B cell (primary cell): ENCODE data around the gene KLHL22. TPM values are rescaled to one million over a fixed set of nuclear protein-coding genes. Genes with fewer than 3 reads are reported as not detected.

Experiments used
- ATAC-seq: fragments of 200-7000 bp; cut with Tn5 transposase; one replicate; pipeline ENCODE4 v1.10.0; 2021; ENCODE audit warnings: low read depth, mild to moderate bottlenecking, moderate number of reproducible peaks, moderate library complexity
- CTCF ChIA-PET: fragments of 350-600 bp; sonication (Branson Sonifier 250); formaldehyde crosslinking; loops from one replicate; lab custom pipeline; 2021; ENCODE audit warnings: antibody characterized with exemption, inconsistent platforms; lab: Charles Lee
- POLR2A ChIA-PET: fragments of 350-600 bp; sonication (Branson Sonifier 250); formaldehyde crosslinking; loops from one replicate; lab custom pipeline; 2021; ENCODE audit warnings: antibody characterized with exemption; lab: Charles Lee
- DNase-seq: peaks from one replicate; pipeline ENCODE4 v3.0.0; 2013
- H2AFZ ChIP-seq: 2 replicates; pipeline ENCODE4 v1.6.1; 2012; ENCODE audit warnings: mild to moderate bottlenecking, low read depth, low read length; ENCODE audit not compliant: insufficient read depth, poor library complexity, severe bottlenecking
- H3K27ac ChIP-seq, 2 donors: 1 replicate in 1 of 2; 2 replicates in 1 of 2; pipeline ENCODE4 v1.5.1; 2012 to 2013; ENCODE audit warnings: low read length in 2 of 2, mild to moderate bottlenecking in 2 of 2, moderate library complexity in 1 of 2
- H3K27me3 ChIP-seq, 4 experiments: fragments of 200-600 bp in 1 of 4; sonication (generic) in 1 of 4; replicated peaks in 1 of 4; 1 replicate in 2 of 4; 2 replicates in 2 of 4; pipeline versions ENCODE4 v1.6.1 to v1.7.0; 2013 to 2016; ENCODE audit warnings: low read length in 3 of 4, mild to moderate bottlenecking in 2 of 4, mixed read lengths in 1 of 4, moderate library complexity in 1 of 4; ENCODE audit not compliant: insufficient read depth in 4 of 4, control insufficient read depth in 3 of 4; ENCODE audit errors: control extremely low read depth in 1 of 4
- H3K36me3 ChIP-seq, 2 experiments: replicated peaks in 1 of 2; 1 replicate in 1 of 2; 2 replicates in 1 of 2; pipeline versions ENCODE4 v1.6.1 to v1.7.1; 2013; ENCODE audit warnings: low read length in 1 of 2; ENCODE audit not compliant: insufficient read depth in 2 of 2, control insufficient read depth in 1 of 2; ENCODE audit errors: control extremely low read depth in 1 of 2, extremely low read depth in 1 of 2
- H3K4me1 ChIP-seq, 2 donors: fragments of 200-600 bp in 1 of 2; sonication (generic) in 1 of 2; 1 replicate in 1 of 2; 2 replicates in 1 of 2; pipeline versions ENCODE4 v1.5.1 to v1.6.1; 2013 to 2017; ENCODE audit warnings: low read length in 2 of 2; ENCODE audit not compliant: control insufficient read depth in 2 of 2, insufficient read depth in 2 of 2
- H3K4me2 ChIP-seq: replicated peaks from 2 replicates; pipeline ENCODE3; 2012; ENCODE audit warnings: mild to moderate bottlenecking, low read depth, low read length; ENCODE audit not compliant: poor library complexity, severe bottlenecking
- H3K4me3 ChIP-seq, 5 experiments: fragments of 200-600 bp in 1 of 5; sonication (generic) in 1 of 5; 1 replicate in 3 of 5; 2 replicates in 2 of 5; pipeline versions ENCODE4 v1.5.1 to v1.7.0; 2011 to 2016; ENCODE audit warnings: low read length in 4 of 5, mild to moderate bottlenecking in 4 of 5, low read depth in 2 of 5, control low read depth in 1 of 5, moderate library complexity in 1 of 5; ENCODE audit not compliant: insufficient read depth in 1 of 5; ENCODE audit errors: control extremely low read depth in 1 of 5, extremely low read depth in 1 of 5
- H3K79me2 ChIP-seq: fragments of 200-600 bp; sonication (generic); one replicate; pipeline ENCODE4 v1.6.0; 2016; ENCODE audit warnings: low read length; ENCODE audit not compliant: control insufficient read depth, insufficient read depth
- H3K9ac ChIP-seq: fragments of 200-600 bp; sonication (generic); 2 replicates; pipeline ENCODE4 v1.6.1; 2017; ENCODE audit warnings: mild to moderate bottlenecking, low read length, moderate library complexity
- H3K9me3 ChIP-seq, 3 donors: one replicate each; pipeline versions ENCODE4 v1.6.1 to v1.7.1; 2013; ENCODE audit warnings: low read length in 2 of 3; ENCODE audit not compliant: control insufficient read depth in 2 of 3, insufficient read depth in 1 of 3; ENCODE audit errors: control extremely low read depth in 1 of 3
- H4K20me1 ChIP-seq: 2 replicates; pipeline ENCODE4 v1.6.0; 2012; ENCODE audit warnings: mild to moderate bottlenecking, low read length; ENCODE audit not compliant: insufficient read depth, control insufficient read depth, poor library complexity, severe bottlenecking
- H3K27ac Mint-ChIP-seq: one replicate; pipeline ENCODE4 v1.8.0; 2021; ENCODE audit warnings: mixed read lengths
- H3K27me3 Mint-ChIP-seq: one replicate; pipeline ENCODE4 v1.8.0; 2021; ENCODE audit warnings: mixed read lengths
- H3K4me1 Mint-ChIP-seq: one replicate; pipeline ENCODE4 v1.8.0; 2021; ENCODE audit warnings: mixed read lengths
- H3K4me3 Mint-ChIP-seq: one replicate; pipeline ENCODE4 v1.8.0; 2021; ENCODE audit warnings: mixed read lengths
- H3K9me3 Mint-ChIP-seq: one replicate; pipeline ENCODE4 v1.8.0; 2022; ENCODE audit warnings: mixed read lengths; ENCODE audit not compliant: insufficient read depth
- EZH2 ChIP-seq: IDR thresholded peaks from 2 replicates; pipeline ENCODE4 v1.6.1; 2012; ENCODE audit warnings: borderline replicate concordance, low read depth, mild to moderate bottlenecking, moderate library complexity, low read length; ENCODE audit not compliant: insufficient read depth, poor library complexity, severe bottlenecking
- WGBS: methylation state at CpG from one replicate; pipeline ENCODE4 v1.1.5; 2013; ENCODE audit warnings: missing lambda C conversion rate; ENCODE audit not compliant: insufficient coverage; 5-methylcytosine and 5-hydroxymethylcytosine counted together
- intact Hi-C: fragments of 100-400 bp; cut with micrococcal nuclease; formaldehyde crosslinking; loops from one replicate; pipeline ENCODE4 v1.10.0; 2022
- polyA plus RNA-seq: library from polyadenylated mRNA; depleted of rRNA; stranded (reverse); fragments of >200 nt; gene quantifications from 2 replicates; pipeline ENCODE4 v1.2.3, GENCODE V29; 2012
- total RNA-seq, 2 donors: library from RNA; stranded (reverse); fragments of 120-200 nt in 1 of 2; gene quantifications; 1 replicate in 1 of 2; 2 replicates in 1 of 2; pipeline versions ENCODE4 v1.2.3 to v1.2.4, GENCODE V29; 2013 to 2022
- TF ChIP-seq, protein P1 (sequence below): fragments of 200-600 bp; IDR thresholded peaks from one replicate; pipeline ENCODE4 v1.8.0; 2022; ENCODE audit warnings: antibody characterized with exemption, mild to moderate bottlenecking

Gene KLHL22
- total and polyA plus RNA-seq, 2 donors (not counting 1 experiment from before 2014, with no cell fraction given) = 37.0 to 45.6 TPM

DNA sequence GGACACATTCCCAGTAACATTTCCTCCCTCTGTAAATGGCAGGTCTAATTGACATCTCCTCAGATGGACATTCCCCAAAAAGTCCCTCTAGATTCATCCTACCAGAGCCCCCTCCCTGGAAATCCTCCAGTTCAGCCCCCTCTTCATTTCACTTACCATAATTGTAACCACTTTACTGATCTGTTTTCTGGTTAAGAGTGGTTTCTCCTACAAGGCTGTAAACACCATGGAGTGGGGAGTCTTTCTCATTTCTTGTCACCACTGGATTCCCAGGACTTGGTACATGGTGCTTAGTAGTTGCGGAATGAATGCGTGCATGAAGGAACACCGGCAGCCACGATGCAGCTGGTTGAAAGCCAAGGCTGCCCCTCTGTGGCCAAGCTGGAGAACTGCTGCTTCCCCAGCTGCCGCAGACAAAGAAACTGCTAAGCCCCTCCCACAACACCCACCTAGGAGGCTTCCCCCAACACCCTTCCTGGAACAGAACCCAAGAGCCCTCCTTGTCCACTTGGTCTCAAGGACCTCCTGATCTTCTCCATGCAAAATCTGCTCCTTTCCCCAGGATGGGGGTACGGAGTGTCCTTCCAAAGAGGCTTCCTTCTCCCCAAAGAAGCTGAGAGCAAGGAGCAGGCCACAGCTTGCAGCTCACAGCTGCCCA lies 39.4 kb downstream of the KLHL22 start:
- peak; percentile 84 for DNase-seq
- peak; percentile 100 for ATAC-seq
- WGBS = 4% methylated on average over 5 of the region's 6 CpGs

More for the DNA sequence above, 39.4 kb downstream of the KLHL22 start:
- Mint-ChIP-seq H3K9me3 (no peaks in the 10 kb centered on the region), H3K4me3 (no peak overlapping the region), H3K4me1 (peaks cover 22% of the 10 kb centered on the region), H3K27ac (peak overlapping the region; percentile 59), H3K27me3 (no peaks in the 10 kb centered on the region)
- Histone ChIP-seq H3K9ac (no peak overlapping the region), H3K36me3 (peaks cover 0 to 30% of the 10 kb centered on the region in 2 experiments), H3K9me3 (no peaks in the 10 kb centered on the region), H2AFZ (peak overlapping the region; percentile 6), H4K20me1 (no peaks in the 10 kb centered on the region), H3K4me1 (peaks cover 10% of the 10 kb centered on the region in 2 donors), H3K4me2 (peak overlapping the region; percentile 29), H3K4me3 (no peak overlapping the region), H3K27me3 (no peaks in the 10 kb centered on the region), H3K79me2 (peaks cover 36% of the 10 kb centered on the region), H3K27ac (no peak overlapping the region)
- POLR2A ChIA-PET = interaction anchor here (1.2 kb wide), 1 partner anchor 38 kb away, joined by 5 read pairs; no protein-coding TSS in a partner anchor
- no peak for TF ChIP-seq EZH2
- TF ChIP-seq, protein P1, sequence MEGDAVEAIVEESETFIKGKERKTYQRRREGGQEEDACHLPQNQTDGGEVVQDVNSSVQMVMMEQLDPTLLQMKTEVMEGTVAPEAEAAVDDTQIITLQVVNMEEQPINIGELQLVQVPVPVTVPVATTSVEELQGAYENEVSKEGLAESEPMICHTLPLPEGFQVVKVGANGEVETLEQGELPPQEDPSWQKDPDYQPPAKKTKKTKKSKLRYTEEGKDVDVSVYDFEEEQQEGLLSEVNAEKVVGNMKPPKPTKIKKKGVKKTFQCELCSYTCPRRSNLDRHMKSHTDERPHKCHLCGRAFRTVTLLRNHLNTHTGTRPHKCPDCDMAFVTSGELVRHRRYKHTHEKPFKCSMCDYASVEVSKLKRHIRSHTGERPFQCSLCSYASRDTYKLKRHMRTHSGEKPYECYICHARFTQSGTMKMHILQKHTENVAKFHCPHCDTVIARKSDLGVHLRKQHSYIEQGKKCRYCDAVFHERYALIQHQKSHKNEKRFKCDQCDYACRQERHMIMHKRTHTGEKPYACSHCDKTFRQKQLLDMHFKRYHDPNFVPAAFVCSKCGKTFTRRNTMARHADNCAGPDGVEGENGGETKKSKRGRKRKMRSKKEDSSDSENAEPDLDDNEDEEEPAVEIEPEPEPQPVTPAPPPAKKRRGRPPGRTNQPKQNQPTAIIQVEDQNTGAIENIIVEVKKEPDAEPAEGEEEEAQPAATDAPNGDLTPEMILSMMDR = peak; percentile 85
- intact Hi-C loops = loop anchor here (1.0 kb wide), 2 partner anchors 25 to 38 kb away; no protein-coding TSS in a partner anchor
- CTCF ChIA-PET = interaction anchor here (0.6 to 3.7 kb wide), 21 partner anchors 9 to 299 kb away, joined by 3 to 96 read pairs (median 4); partner anchors contain the start of genes MED15 and ZNF74
